OCI-LY7 (cell line): ENCODE results near the gene TEKTIP1. TPM values are rescaled to one million over a fixed set of nuclear protein-coding genes. Genes with fewer than 3 reads are reported as not detected.

Experiments
- BruUV-seq: library from RNA; stranded (reverse); fragments of 400-500 nt; replicated peaks from 2 replicates; lab custom pipeline; 2021; lab: Mats Ljungman, UMichigan
- CTCF ChIA-PET: fragments of 300-600 bp; sonication (Branson Sonifier 250); formaldehyde crosslinking; loops from one replicate; lab custom pipeline; 2022; ENCODE audit warnings: antibody characterized with exemption; ENCODE audit not compliant: unreplicated experiment; lab: Charles Lee
- POLR2A ChIA-PET: fragments of 300-600 bp; sonication (Branson Sonifier 250); formaldehyde crosslinking; loops from one replicate; lab custom pipeline; 2022; ENCODE audit warnings: antibody characterized with exemption; lab: Charles Lee
- DNase-seq: peaks from one replicate; pipeline ENCODE4 v3.0.0-alpha.2; 2015; ENCODE audit warnings: low spot score
- H2AFZ ChIP-seq: fragments of 200-600 bp; sonication (generic), shearing (Covaris generic); 2 replicates; pipeline ENCODE4 v1.6.1; 2014; ENCODE audit warnings: mild to moderate bottlenecking, antibody characterized with exemption, low read length, moderate library complexity
- H3K27ac ChIP-seq: fragments of 200-600 bp; sonication (generic); 2 replicates; pipeline ENCODE4 v1.5.1; 2014; ENCODE audit warnings: mixed run types, low read depth, mild to moderate bottlenecking, moderate library complexity, low read length, inconsistent platforms; ENCODE audit not compliant: poor library complexity, severe bottlenecking
- H3K36me3 ChIP-seq: fragments of 200-600 bp; sonication (generic); 2 replicates; pipeline ENCODE4 v1.6.1; 2014; ENCODE audit warnings: mild to moderate bottlenecking, antibody characterized with exemption, low read length, moderate library complexity, mixed read lengths; ENCODE audit not compliant: insufficient read depth
- H3K4me1 ChIP-seq: fragments of 200-600 bp; sonication (generic); 2 replicates; pipeline ENCODE4 v1.5.1; 2014; ENCODE audit warnings: mild to moderate bottlenecking, low read length; ENCODE audit not compliant: insufficient read depth, poor library complexity, severe bottlenecking
- H3K4me2 ChIP-seq: fragments of 200-600 bp; sonication (generic); 2 replicates; pipeline ENCODE4 v1.6.1; 2014; ENCODE audit warnings: mild to moderate bottlenecking, low read length
- H3K4me3 ChIP-seq: fragments of 200-600 bp; sonication (generic); 2 replicates; pipeline ENCODE4 v1.5.1; 2014; ENCODE audit warnings: mild to moderate bottlenecking, low read depth, low read length; ENCODE audit not compliant: poor library complexity, severe bottlenecking
- H3K79me2 ChIP-seq: fragments of 200-600 bp; sonication (generic); 2 replicates; pipeline ENCODE4 v1.6.1; 2016; ENCODE audit warnings: low read depth, mild to moderate bottlenecking, low read length, moderate library complexity, mixed read lengths; ENCODE audit not compliant: insufficient read depth
- H3K9me2 ChIP-seq: fragments of 200-600 bp; sonication (generic); 2 replicates; pipeline ENCODE4 v1.6.1; 2016; ENCODE audit warnings: mild to moderate bottlenecking, low read length, mixed read lengths; ENCODE audit not compliant: insufficient read depth
- H3K9me3 ChIP-seq: fragments of 200-600 bp; sonication (generic); 2 replicates; pipeline ENCODE4 v1.6.1; 2014; ENCODE audit warnings: mild to moderate bottlenecking, mixed run types, low read length, mixed read lengths
- H4K20me1 ChIP-seq: fragments of 200-600 bp; sonication (generic); 2 replicates; pipeline ENCODE4 v1.6.1; 2014; ENCODE audit warnings: mild to moderate bottlenecking, antibody characterized with exemption, low read length, moderate library complexity, mixed read lengths; ENCODE audit not compliant: insufficient read depth
- CTCF ChIP-seq: fragments of 200-600 bp; sonication (generic); conservative IDR thresholded peaks from 2 replicates; pipeline ENCODE4 v1.5.1; 2014; ENCODE audit warnings: mild to moderate bottlenecking, antibody characterized with exemption, low read length, moderate library complexity, mixed read lengths
- EZH2phosphoT487 ChIP-seq: fragments of 200-600 bp; sonication (generic); IDR thresholded peaks from 2 replicates; pipeline ENCODE4 v1.6.1; 2018; ENCODE audit warnings: low read depth, borderline replicate concordance, mild to moderate bottlenecking, mixed run types, antibody characterized with exemption, low read length, moderate library complexity, mixed read lengths
- intact Hi-C: fragments of 100-400 bp; cut with micrococcal nuclease; formaldehyde crosslinking; loops from one replicate; pipeline ENCODE4 v1.10.0; 2022; ENCODE audit not compliant: unreplicated experiment
- total RNA-seq, 2 experiments: library from RNA; depleted of rRNA in 1 of 2; stranded (reverse); fragments of >200 nt in 1 of 2; shearing (Covaris generic) in 1 of 2; gene quantifications; 2 replicates each; pipeline ENCODE4 v1.2.3, GENCODE V29; 2014 to 2022

TEKTIP1 gene
- total RNA-seq, 2 experiments from 2014 or later: 0.44 to 7.0 TPM

GRCh38 chr19:3586707-3587346 lies 47.9 kb downstream of the TEKTIP1 start:
- H3K4me2 ChIP-seq: no peak overlapping the region
- H2AFZ ChIP-seq: no peak overlapping the region
- intact Hi-C loops: no loop called here
- TF ChIP-seq EZH2phosphoT487 (no peak), CTCF (no peak)
- BruUV-seq: no TSS peak
- no peaks in the 10 kb centered on the region for H4K20me1 ChIP-seq
- H3K4me1 ChIP-seq: no peaks in the 10 kb centered on the region
- no peaks in the 10 kb centered on the region for H3K79me2 ChIP-seq
- no peak for DNase-seq
- H3K27ac ChIP-seq: no peak overlapping the region
- no peak overlapping the region for H3K4me3 ChIP-seq
- no peaks in the 10 kb centered on the region for H3K36me3 ChIP-seq
- no peaks in the 10 kb centered on the region for H3K9me2 ChIP-seq
- H3K9me3 ChIP-seq: no peaks in the 10 kb centered on the region; the same call in 1 of the 2 replicates
- ChIA-PET CTCF (interaction anchor here (0.6 kb wide), 1 partner anchor 32 kb away, joined by 4 read pairs; no protein-coding TSS in a partner anchor), POLR2A (no interaction called here)

GRCh38 chr19:3589439-3589838 lies 50.5 kb downstream of the TEKTIP1 start:
- no peak overlapping the region for H3K4me3 ChIP-seq
- H3K79me2 ChIP-seq: no peaks in the 10 kb centered on the region
- no TSS peak for BruUV-seq
- intact Hi-C loops: no loop called here
- POLR2A ChIA-PET: no interaction called here
- no peaks in the 10 kb centered on the region for H3K36me3 ChIP-seq
- H3K27ac ChIP-seq: no peak overlapping the region
- H3K9me3 ChIP-seq: no peaks in the 10 kb centered on the region; the same call in 1 of the 2 replicates
- H2AFZ ChIP-seq: no peak overlapping the region
- CTCF ChIA-PET: no interaction called here
- H3K4me1 ChIP-seq: no peaks in the 10 kb centered on the region
- DNase-seq: no peak
- TF ChIP-seq EZH2phosphoT487: no peak
- no peak for TF ChIP-seq CTCF
- no peaks in the 10 kb centered on the region for H4K20me1 ChIP-seq
- no peaks in the 10 kb centered on the region for H3K9me2 ChIP-seq
- H3K4me2 ChIP-seq: no peak overlapping the region

- no peak overlapping the region for H3K27ac ChIP-seq
- no peaks in the 10 kb centered on the region for H3K9me2 ChIP-seq
- TF ChIP-seq CTCF: no peak
- TF ChIP-seq EZH2phosphoT487: no peak
- POLR2A ChIA-PET: interaction anchor here (0.6 kb wide), 1 partner anchor 139 kb away, joined by 3 read pairs; no protein-coding TSS in a partner anchor
- H3K4me2 ChIP-seq: no peak overlapping the region
- intact Hi-C loops: no loop called here
- H3K4me1 ChIP-seq: no peaks in the 10 kb centered on the region
- CTCF ChIA-PET: no interaction called here
- no peak for DNase-seq
- no peak overlapping the region for H3K4me3 ChIP-seq
- H3K79me2 ChIP-seq: no peaks in the 10 kb centered on the region
- no peaks in the 10 kb centered on the region for H3K36me3 ChIP-seq
- H3K9me3 ChIP-seq: no peaks in the 10 kb centered on the region; the same call in 1 of the 2 replicates
- no peaks in the 10 kb centered on the region for H4K20me1 ChIP-seq
- no TSS peak for BruUV-seq
- H2AFZ ChIP-seq: no peak overlapping the region
These were observed 51.0 kb downstream of the TEKTIP1 start for GRCh38 chr19:3589949-3590348.
